ENCODE measurements around the gene FEN1.

The FEN1 gene

DNA sequence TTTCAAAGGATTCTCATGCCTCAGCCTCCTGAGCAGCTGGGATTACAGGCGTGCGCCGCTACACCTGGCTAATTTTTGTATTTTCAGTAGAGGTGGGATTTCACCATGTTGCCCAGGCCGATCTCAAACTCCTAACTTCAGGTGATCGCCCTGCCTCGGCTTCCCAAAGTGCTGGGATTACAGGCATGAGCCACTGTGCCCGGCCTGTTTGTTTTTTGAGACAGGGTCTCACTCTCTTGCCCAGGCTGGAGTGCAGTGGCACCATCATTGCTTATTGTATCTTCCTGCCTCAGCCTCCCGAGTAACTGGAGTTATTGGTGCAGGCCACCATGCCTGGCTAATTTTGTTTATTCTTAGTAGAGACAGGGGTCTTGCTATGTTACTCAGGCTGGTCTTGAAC, 43.5 kb downstream of the FEN1 start:
- in situ Hi-C loops (cut with HindIII; ENCODE audit: low sequenced_read_pairs), result no loop called here

DNA sequence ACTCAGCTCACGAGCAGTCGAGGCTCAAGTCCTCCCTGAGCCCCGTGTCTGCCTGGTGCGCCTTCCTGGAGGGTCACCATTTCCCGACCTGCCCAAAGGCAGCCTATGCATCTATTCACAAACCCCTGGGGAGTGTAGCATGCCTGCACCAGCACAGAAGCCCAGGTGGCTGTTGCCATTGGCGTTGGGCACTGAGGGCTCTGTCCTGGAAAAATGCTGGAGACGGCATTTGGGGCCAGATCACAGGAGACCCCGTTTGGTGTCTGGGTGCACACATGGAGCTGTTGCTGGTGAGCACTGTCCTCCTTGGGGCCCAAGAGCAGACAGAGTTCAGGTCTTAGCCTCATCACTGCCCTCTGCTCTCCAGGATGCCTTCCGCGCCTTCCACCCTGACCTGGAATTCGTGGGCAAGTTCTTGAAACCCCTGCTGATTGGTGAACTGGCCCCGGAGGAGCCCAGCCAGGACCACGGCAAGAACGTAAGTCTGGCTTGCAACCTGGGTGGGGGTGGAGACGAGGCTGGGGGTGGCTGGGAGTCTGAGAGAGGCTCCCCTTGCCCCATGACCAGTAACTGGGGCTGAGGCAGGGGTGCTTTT, 44.8 kb downstream of the FEN1 start:
- in situ Hi-C loops (cut with HindIII; ENCODE audit: low sequenced_read_pairs), result no loop called here

DNA sequence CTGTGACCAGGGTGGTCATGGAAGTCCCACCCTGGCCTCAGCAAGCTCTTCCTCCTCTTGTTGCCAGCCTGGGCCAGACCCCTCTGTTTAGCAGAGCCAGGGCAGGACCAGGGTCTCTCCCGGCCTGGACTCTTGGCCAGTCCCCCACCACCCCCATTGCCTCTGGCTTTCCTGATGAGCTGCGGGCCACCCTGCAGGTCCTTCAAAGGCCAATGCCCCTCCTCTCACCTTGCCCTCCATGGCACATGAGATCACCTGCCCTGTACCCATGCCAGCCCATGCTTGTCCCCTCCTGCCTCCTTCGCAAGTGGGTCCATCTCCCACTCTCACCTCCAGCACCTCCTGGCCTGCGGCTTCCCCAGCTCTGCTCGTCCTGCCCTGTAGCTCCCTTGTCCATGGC, 45.8 kb downstream of the FEN1 start:
- in situ Hi-C loops (cut with HindIII; ENCODE audit: low sequenced_read_pairs), result no loop called here

DNA sequence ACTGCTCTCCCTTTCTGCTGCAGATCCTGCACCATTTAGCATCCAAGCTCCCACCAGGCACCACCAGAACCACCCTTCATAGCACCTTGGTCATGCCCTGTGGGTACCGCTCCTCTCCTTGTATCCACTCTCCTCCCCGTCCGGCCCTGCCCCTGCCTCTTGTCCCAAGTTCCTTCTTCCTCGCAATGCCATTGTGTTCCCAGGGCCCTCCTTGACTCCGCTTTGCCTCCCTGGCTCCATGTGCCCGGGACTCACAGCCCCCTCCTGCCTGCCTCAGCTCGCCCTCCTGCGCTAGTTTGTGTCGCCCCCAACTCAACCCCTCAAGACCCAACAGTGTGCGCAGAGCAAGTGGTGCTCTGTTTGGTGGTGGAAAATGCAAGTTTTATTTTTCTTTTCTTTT, 46.2 kb downstream of the FEN1 start:
- in situ Hi-C loops (cut with HindIII; ENCODE audit: low sequenced_read_pairs), result no loop called here

DNA sequence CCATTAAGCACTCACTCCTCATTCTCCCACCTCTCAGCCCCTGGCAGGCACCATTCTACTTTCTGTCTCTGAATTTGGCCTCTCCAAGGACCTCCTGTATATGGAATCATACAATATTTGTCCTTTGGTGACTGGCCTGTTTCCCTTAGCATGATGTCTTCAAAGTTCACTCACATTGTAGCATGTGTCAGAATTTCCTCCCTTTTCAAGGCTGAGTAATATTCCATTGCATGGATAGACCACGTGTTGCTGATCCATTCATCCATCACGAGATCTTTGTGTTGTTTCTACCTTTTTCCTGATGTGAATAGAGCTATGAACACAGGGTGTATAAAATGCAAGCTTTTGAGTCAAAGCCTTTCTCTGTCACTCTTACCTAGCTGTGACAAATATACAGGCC, 47.0 kb downstream of the FEN1 start:
- in situ Hi-C loops (cut with HindIII; ENCODE audit: low sequenced_read_pairs), result loop anchor here (10.0 kb wide), 1 partner anchor 45 kb away; the partner anchor contains the start of genes FEN1 and TMEM258

DNA sequence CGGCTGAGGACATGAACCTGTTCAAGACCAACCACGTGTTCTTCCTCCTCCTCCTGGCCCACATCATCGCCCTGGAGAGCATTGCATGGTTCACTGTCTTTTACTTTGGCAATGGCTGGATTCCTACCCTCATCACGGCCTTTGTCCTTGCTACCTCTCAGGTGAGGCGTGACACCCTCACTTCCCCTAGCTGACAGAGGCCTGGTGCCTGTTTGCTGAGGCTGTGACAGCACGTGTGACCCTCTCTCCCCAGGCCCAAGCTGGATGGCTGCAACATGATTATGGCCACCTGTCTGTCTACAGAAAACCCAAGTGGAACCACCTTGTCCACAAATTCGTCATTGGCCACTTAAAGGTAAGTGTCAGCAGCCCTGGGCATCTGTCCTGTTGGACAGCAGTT, 47.7 kb downstream of the FEN1 start:
- in situ Hi-C loops (cut with HindIII; ENCODE audit: low sequenced_read_pairs), result loop anchor here (10.0 kb wide), 1 partner anchor 46 kb away; the partner anchor contains the start of genes FEN1 and TMEM258

DNA sequence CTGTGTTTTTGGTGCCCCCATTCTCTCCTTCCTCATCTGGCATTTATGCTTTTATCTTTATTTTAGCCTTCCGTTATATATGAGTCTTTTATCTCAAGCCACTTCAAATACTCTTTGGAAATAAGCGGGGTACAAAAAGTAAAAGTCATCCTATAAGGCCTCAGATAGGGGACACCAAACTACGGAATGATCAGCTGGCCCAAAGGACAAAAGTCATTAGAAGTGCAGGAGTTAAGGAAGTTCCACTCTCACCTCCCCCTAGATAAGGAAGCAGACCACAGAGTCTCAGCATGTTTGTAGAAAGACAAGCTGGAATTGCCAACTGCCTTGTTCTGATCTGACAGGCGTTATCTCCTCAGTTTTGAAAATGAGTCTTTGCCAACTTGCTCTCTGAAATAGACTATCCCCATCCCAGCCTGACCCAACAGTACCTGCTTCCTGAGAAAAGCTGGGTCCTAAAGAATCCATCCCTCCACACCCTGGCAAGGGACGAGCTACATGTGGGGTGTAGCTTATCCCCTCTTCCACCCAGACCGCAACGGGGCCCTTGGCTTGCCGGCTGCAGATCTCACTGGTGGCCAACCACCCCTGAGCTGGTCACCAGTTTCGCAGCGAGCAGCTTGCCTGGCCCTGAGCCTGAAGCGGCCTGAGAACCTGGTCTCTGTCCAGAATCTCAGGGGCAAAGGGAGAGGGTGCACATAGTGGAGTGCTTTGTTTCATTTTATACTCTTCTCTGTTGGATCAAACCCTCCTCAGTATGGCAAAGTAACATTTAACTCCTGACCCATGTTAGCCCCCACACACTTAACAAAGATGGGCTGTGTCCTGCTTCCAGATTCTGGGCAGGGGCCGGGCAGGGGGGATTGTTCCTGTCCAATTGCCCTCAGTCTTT, 49.2 kb downstream of the FEN1 start:
- in situ Hi-C loops (cut with HindIII; ENCODE audit: low sequenced_read_pairs), result loop anchor here (10.0 kb wide), 1 partner anchor 47 kb away; the partner anchor contains the start of genes FEN1 and TMEM258

DNA sequence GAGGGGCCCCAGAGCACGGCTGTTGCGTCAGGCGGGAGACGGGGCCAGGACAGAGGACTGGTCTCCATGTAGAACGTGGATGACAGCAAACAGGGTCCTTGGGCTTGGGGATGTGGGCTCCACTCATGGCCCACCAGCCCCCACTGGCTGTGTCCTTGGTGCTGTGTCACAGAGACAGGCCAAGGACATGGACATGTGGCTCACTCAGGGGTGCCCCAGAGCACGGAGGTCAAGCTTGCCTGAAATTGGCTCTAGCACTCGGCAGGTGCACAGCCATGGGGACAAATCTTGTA, 49.8 kb downstream of the FEN1 start:
- in situ Hi-C loops (cut with HindIII; ENCODE audit: low sequenced_read_pairs), result loop anchor here (10.0 kb wide), 1 partner anchor 48 kb away; the partner anchor contains the start of genes FEN1 and TMEM258

DNA sequence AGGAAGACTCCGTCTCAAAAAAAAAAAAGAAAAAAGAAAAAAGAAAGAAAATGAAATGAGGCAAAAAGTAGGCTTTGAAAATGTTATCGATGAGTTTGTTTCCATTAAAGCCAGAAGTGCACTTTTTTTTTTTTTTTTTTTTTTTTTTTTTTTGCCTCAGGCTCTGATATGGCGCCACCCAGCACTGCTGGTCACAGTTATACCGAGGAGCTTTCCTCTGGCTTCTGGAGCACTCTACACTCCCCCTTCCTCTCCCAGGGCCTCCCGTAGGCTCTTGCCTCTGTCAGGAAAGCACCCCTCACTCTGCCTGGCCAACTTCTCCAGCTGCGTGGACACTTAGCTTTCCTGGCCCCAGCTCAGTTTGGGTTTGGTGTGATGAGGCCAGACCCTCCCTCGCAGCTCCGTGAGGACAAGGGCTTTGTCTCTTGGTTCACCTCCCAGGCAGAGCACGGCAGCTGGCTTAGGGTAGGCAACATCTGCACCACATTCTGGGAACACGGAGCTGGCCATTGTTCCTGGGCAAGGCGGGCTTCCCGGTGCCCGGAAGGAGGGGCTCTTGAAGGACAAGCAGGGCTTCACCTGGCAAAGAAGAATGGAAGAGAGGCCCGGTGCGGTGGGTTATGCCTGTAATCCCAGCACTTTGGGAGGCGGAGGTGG, 52.3 kb downstream of the FEN1 start:
- in situ Hi-C loops (cut with HindIII; ENCODE audit: low sequenced_read_pairs), result loop anchor here (5.0 to 10.0 kb wide), 2 partner anchors 50 to 57 kb away; partner anchors contain the start of genes FEN1 and TMEM258

DNA sequence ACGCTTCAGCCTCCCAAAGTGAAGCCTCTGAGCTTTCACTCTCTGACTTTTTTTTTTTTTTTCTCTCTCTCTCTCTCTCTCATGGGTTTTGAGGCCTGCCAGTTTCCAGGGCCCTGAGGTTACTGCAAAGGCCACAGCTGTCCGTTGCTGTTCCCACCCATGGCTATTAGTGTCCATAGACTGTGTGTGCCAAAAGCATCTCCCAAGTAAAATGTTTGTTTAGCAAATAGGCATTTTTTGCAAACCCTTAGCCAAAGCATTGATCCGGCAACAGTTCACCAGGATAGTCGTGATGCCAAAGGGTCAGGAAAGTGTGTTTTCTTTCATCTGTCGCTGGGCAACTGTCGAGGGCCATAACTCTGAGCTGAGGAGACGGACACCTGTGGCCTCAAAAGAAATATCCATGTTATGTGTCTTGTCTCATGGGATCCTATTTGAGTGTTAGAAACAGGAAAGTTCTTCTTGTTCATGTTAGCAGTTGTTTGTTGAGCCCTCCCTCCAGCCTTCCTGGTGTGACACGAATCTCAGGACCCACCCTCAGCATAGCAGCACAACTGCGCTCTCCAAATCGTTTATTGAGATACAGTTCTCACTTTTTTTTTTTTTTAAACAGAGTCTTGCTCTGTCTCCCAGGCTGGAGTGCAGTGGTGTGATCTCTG, 53.8 kb downstream of the FEN1 start:
- in situ Hi-C loops (cut with HindIII; ENCODE audit: low sequenced_read_pairs), result loop anchor here (5.0 to 10.0 kb wide), 2 partner anchors 52 to 56 kb away; partner anchors contain the start of genes FEN1 and TMEM258

All from endothelial cell of hepatic sinusoid (primary cell).